Keratinocyte (primary cell): ENCODE results near the gene BRICD5. TPM values are rescaled to one million over a fixed set of nuclear protein-coding genes. Genes with fewer than 3 reads are reported as not detected.

Experiments
- DNase-seq: peaks from one replicate; pipeline ENCODE4 v3.0.0-alpha.2; 2011; ENCODE audit warnings: low read depth, missing footprints, low spot score
- FAIRE-seq: peaks from 2 replicates; lab custom pipeline; 2011; peaks lifted over from hg19 to GRCh38; lab: Jason Lieb, UNC
- H2AFZ ChIP-seq: 2 replicates; pipeline ENCODE4 v1.6.0; 2012; ENCODE audit warnings: low read length, control low read depth, inconsistent platforms; ENCODE audit not compliant: control insufficient read depth
- H3K27ac ChIP-seq: 2 replicates; pipeline ENCODE4 v1.5.1; 2011; ENCODE audit warnings: low read length; ENCODE audit not compliant: control insufficient read depth, insufficient read depth
- H3K27me3 ChIP-seq: 3 replicates; pipeline ENCODE4 v1.6.0; 2011; ENCODE audit warnings: low read length; ENCODE audit not compliant: control insufficient read depth, insufficient read depth; ENCODE audit errors: extremely low read depth
- H3K36me3 ChIP-seq, 2 experiments: 2 replicates in 1 of 2; 3 replicates in 1 of 2; pipeline ENCODE4 v1.5.1; 2011; ENCODE audit warnings: low read length in 2 of 2, mild to moderate bottlenecking in 1 of 2; ENCODE audit not compliant: control insufficient read depth in 2 of 2, insufficient read depth in 2 of 2; ENCODE audit errors: extremely low read depth in 1 of 2
- H3K4me1 ChIP-seq: 3 replicates; pipeline ENCODE4 v1.5.1; 2011; ENCODE audit warnings: low read length; ENCODE audit not compliant: control insufficient read depth, insufficient read depth; ENCODE audit errors: extremely low read depth
- H3K4me2 ChIP-seq: 3 replicates; pipeline ENCODE4 v1.6.0; 2011; ENCODE audit warnings: low read depth, low read length; ENCODE audit not compliant: control insufficient read depth, insufficient read depth; ENCODE audit errors: extremely low read depth
- H3K4me3 ChIP-seq, 3 experiments: fragments of 200-600 bp in 1 of 3; sonication (generic) in 1 of 3; 2 replicates in 2 of 3; 3 replicates in 1 of 3; pipeline ENCODE4 v1.5.1; 2011 to 2016; ENCODE audit warnings: low read length in 3 of 3, mild to moderate bottlenecking in 3 of 3, control low read depth in 2 of 3, inconsistent platforms in 1 of 3, low read depth in 1 of 3, mixed read lengths in 1 of 3, mixed run types in 1 of 3, moderate library complexity in 1 of 3; ENCODE audit not compliant: control insufficient read depth in 2 of 3, insufficient read depth in 2 of 3; ENCODE audit errors: extremely low read depth in 1 of 3
- H3K79me2 ChIP-seq: 2 replicates; pipeline ENCODE4 v1.6.0; 2012; ENCODE audit warnings: low read length; ENCODE audit not compliant: control insufficient read depth, insufficient read depth
- H3K9ac ChIP-seq: 3 replicates; pipeline ENCODE4 v1.6.0; 2011; ENCODE audit warnings: low read length; ENCODE audit not compliant: control insufficient read depth, insufficient read depth; ENCODE audit errors: extremely low read depth
- H3K9me1 ChIP-seq: 3 replicates; pipeline ENCODE4 v1.6.0; 2011; ENCODE audit warnings: low read length; ENCODE audit not compliant: control insufficient read depth, insufficient read depth; ENCODE audit errors: extremely low read depth
- H3K9me3 ChIP-seq: 2 replicates; pipeline ENCODE4 v1.5.1; 2012; ENCODE audit warnings: low read depth, low read length; ENCODE audit not compliant: control insufficient read depth
- H4K20me1 ChIP-seq: 3 replicates; pipeline ENCODE4 v1.6.0; 2011; ENCODE audit warnings: low read length; ENCODE audit not compliant: control insufficient read depth, insufficient read depth; ENCODE audit errors: extremely low read depth
- EZH2 ChIP-seq: IDR thresholded peaks from one replicate; pipeline ENCODE4 v1.6.1; 2012; ENCODE audit warnings: inconsistent platforms, mild to moderate bottlenecking, low read length, moderate library complexity
- dilution Hi-C: fragments of 300-500 bp; cut with MboI; formaldehyde crosslinking; loops from one replicate; pipeline ENCODE4 v1.7.0; 2020; ENCODE audit warnings: low sequenced_read_pairs; ENCODE audit not compliant: extremely low pct_ligation_motif_present
- polyA plus RNA-seq, 5 experiments: library from polyadenylated mRNA; depleted of rRNA in 3 of 5; stranded (reverse) in 3 of 5; stranded (forward) in 1 of 5; unstranded in 1 of 5; fragments of >200 nt; gene quantifications; 1 replicate in 1 of 5; 2 replicates in 3 of 5; 3 replicates in 1 of 5; pipeline versions ENCODE4 v1.2.1 to v1.2.3, GENCODE V29; 2011 to 2012; ENCODE audit warnings: missing spikeins in 2 of 5, low read depth in 1 of 5, low replicate concordance in 1 of 5
- TF ChIP-seq, protein P1 (sequence below), 3 experiments: IDR thresholded peaks in 1 of 3; conservative IDR thresholded peaks in 1 of 3; optimal IDR thresholded peaks in 1 of 3; 2 replicates in 2 of 3; 3 replicates in 1 of 3; pipeline versions ENCODE3 to v1.5.1; 2011; ENCODE audit warnings: low read length in 3 of 3, mild to moderate bottlenecking in 3 of 3, moderate library complexity in 2 of 3, control low read depth in 1 of 3, inconsistent platforms in 1 of 3; ENCODE audit not compliant: insufficient read depth in 2 of 3; ENCODE audit errors: extremely low read depth in 1 of 3

The BRICD5 gene
- polyA plus RNA-seq, 1 donor (not counting 4 experiments of a cell fraction or from before 2014, with no cell fraction given), result 1.8 TPM

DNA sequence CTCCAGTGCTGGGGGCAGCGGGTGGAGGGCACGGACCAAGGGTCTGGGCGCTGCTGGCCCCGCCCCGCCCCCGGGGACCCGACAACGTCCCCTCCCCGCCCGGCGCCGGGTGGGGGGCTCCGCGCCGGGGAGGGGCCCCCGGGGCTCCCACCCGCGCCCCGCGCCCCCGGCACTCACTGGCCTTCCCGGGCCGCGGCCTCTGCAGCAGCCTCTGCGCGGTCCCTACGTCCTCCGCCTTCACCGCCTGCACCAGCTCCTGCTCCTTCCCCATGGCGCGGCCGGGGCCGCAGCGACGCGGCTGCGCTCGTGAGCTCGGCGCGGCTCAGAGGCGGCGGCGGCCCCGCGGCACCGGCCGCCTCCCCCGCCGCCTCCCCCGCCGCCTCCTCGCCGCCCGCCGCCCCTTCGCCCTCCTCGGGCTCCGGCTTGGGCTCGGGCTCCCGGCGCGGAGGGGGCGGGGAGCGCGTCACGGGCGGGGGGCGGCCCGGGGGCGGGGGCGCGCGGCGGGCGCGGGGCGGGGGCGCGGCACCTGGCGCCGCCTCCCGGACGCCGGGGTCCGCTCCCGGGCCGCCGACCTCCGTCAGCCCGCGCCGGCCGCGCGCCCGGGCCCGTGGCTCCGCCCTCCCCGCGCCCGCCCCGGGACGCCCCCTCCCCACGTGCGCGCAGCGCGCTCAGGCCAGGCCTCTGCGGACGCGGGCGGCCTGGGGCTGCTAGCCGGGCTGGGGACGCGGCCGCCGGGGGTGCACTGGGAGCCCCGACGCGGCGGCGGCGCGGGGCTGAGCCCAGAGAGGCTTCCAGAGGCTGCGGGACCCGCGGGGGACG, 14.3 kb downstream of the BRICD5 start, which contains the start of gene CASKIN1:
Gene CASKIN1 (minus strand): TSS at position 444 of the 819 bp plus-strand sequence. CDS start 173 bp downstream, at position 271.
- dilution Hi-C loops, result no loop called here
- no peak for FAIRE-seq
- no peak within 1 kb of the TSS for H3K4me2 ChIP-seq

DNA sequence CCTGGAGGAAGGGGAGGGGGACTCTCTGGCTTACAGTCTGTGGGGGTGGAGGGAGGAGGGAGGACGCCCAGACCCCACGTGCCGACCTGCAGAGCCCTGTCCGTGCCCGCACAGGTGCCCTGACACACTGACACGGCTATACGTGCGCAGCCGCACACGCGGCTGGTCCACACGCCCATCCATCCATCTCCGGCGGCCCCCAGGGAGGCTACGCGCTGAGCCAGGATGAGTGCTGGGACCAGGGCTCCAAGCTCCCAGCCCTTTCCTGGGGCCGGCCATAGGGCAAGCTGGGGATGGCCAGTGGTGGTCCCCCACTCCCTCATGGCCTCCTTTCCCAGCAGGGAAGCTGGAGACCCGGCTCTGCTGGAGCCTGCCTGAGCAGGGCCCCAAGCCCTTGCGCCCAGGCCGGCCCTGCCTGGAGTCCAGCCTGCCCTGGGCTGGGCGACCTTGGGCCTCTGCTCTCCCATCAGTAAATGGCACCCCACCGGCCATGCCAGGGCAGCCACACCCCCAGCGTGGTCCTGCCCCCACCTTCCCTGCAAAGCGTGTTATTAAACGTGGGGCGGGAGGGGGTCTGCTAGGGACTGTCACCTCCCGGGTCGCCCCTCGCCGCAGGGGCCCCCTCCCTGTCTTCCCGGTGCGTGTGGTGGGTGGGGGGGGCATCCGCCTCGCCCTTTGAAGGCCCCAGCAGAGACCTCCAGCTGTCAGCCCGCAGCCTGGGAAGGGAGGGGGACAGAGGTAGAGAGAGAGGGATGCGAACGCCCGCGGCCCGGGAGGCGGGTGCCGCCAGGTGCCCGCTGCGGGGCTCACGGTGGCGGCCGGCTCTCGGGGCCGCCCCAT, 15.1 kb downstream of the BRICD5 start:
- Histone ChIP-seq H3K9me3 (no peaks in the 10 kb centered on the region), H3K27ac (no peak overlapping the region), H4K20me1 (no peaks in the 10 kb centered on the region), H3K27me3 (peaks cover 38% of the 10 kb centered on the region), H3K79me2 (no peaks in the 10 kb centered on the region), H3K4me1 (peaks cover 19% of the 10 kb centered on the region), H3K9ac (no peak overlapping the region), H3K4me2 (no peak overlapping the region), H3K4me3 (peak overlapping the region in 1 of 3 experiments; percentile 8), H2AFZ (no peak overlapping the region), H3K9me1 (no peaks in the 10 kb centered on the region), H3K36me3 (no peaks in the 10 kb centered on the region)
- TF ChIP-seq, protein P1, sequence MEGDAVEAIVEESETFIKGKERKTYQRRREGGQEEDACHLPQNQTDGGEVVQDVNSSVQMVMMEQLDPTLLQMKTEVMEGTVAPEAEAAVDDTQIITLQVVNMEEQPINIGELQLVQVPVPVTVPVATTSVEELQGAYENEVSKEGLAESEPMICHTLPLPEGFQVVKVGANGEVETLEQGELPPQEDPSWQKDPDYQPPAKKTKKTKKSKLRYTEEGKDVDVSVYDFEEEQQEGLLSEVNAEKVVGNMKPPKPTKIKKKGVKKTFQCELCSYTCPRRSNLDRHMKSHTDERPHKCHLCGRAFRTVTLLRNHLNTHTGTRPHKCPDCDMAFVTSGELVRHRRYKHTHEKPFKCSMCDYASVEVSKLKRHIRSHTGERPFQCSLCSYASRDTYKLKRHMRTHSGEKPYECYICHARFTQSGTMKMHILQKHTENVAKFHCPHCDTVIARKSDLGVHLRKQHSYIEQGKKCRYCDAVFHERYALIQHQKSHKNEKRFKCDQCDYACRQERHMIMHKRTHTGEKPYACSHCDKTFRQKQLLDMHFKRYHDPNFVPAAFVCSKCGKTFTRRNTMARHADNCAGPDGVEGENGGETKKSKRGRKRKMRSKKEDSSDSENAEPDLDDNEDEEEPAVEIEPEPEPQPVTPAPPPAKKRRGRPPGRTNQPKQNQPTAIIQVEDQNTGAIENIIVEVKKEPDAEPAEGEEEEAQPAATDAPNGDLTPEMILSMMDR (optimal IDR thresholded peaks at IDR 0.05 in 1 of 3, IDR thresholded peaks at IDR 0.05 in 1 of 3, conservative IDR thresholded peaks at IDR 0.05 in 1 of 3; ENCODE audit: extremely low read depth in 1 of 3, insufficient read depth in 2 of 3, low read length in 3 of 3), result no peak
- peak; percentile 87 for TF ChIP-seq EZH2
- FAIRE-seq (no peak), DNase-seq (no peak)
- dilution Hi-C loops, result no loop called here

More for the DNA sequence above, 14.3 kb downstream of the BRICD5 start, which contains the start of gene CASKIN1:
- H2AFZ ChIP-seq, result no peak within 1 kb of the TSS
- no peaks in the 10 kb centered on the region for H3K9me1 ChIP-seq
- DNase-seq, result no peak
- no peaks in the 10 kb centered on the region for H3K9me3 ChIP-seq
- H3K79me2 ChIP-seq, result no peaks in the 10 kb centered on the region
- no peak within 1 kb of the TSS for H3K27ac ChIP-seq
- TF ChIP-seq EZH2, result no peak
- TF ChIP-seq, protein P1 (optimal IDR thresholded peaks at IDR 0.05 in 1 of 3, IDR thresholded peaks at IDR 0.05 in 1 of 3, conservative IDR thresholded peaks at IDR 0.05 in 1 of 3; ENCODE audit: extremely low read depth in 1 of 3, insufficient read depth in 2 of 3, low read length in 3 of 3), result no peak
- no peaks in the 10 kb centered on the region for H4K20me1 ChIP-seq
- H3K36me3 ChIP-seq, result no peaks in the 10 kb centered on the region
- peaks cover 36% of the 10 kb centered on the region for H3K27me3 ChIP-seq
- peaks cover 18% of the 10 kb centered on the region for H3K4me1 ChIP-seq
- peak within 1 kb of the TSS in 1 of 3 experiments; percentile 8 for H3K4me3 ChIP-seq
- H3K9ac ChIP-seq, result no peak within 1 kb of the TSS
